ENCODE measurements around the gene AGK.

The AGK gene

DNA sequence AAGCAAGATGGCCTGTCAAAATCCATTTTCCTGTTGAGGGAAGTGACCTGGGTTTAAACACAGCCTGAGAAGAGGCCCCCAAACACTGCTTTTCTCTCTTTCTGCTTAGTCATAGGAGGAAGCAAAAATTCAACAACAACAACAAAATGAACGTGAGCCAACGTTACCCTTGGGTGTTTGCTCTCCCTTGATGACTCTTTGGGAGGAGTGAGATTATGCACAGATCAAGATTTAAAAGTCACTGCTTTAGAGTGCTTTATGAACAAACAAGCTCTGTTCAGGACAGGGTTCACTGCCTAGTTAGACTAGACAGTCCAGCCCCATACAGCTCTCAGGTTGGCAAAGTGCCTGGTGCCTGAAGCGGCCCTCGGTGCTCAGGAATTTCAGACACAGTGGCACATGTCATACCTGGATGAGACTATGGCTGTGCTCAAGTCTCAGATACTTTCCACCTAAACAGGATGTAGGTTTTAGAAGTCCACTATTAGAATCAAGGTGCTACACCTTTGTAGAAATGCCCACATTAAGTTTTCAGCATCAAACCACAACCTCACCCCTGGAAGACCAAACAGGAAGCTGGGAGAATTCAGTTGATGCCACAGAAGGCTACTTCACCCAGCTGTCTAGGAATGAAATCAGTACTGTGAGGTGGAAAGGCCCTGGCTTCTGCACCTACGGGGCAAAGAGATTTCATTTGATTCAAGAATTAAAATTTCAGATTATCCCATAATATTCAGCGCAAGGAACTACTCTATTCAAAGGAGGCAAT is 112.1 kb downstream of the AGK start:
- no peaks in the 10 kb centered on the region for H3K27me3 ChIP-seq (ENCODE audit: insufficient read depth, low read depth, severe bottlenecking)
- H3K36me3 ChIP-seq, result no peaks in the 10 kb centered on the region
- H3K27ac ChIP-seq, result no peak overlapping the region
- no peaks in the 10 kb centered on the region for H3K9me3 ChIP-seq (ENCODE audit: severe bottlenecking)
- TF ChIP-seq, protein P1, sequence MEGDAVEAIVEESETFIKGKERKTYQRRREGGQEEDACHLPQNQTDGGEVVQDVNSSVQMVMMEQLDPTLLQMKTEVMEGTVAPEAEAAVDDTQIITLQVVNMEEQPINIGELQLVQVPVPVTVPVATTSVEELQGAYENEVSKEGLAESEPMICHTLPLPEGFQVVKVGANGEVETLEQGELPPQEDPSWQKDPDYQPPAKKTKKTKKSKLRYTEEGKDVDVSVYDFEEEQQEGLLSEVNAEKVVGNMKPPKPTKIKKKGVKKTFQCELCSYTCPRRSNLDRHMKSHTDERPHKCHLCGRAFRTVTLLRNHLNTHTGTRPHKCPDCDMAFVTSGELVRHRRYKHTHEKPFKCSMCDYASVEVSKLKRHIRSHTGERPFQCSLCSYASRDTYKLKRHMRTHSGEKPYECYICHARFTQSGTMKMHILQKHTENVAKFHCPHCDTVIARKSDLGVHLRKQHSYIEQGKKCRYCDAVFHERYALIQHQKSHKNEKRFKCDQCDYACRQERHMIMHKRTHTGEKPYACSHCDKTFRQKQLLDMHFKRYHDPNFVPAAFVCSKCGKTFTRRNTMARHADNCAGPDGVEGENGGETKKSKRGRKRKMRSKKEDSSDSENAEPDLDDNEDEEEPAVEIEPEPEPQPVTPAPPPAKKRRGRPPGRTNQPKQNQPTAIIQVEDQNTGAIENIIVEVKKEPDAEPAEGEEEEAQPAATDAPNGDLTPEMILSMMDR (IDR thresholded peaks at IDR 0.05; ENCODE audit: low read depth, low read length), result no peak
- no peak for DNase-seq
- no peak overlapping the region for H3K4me3 ChIP-seq (ENCODE audit: low read depth, low read length)

DNA sequence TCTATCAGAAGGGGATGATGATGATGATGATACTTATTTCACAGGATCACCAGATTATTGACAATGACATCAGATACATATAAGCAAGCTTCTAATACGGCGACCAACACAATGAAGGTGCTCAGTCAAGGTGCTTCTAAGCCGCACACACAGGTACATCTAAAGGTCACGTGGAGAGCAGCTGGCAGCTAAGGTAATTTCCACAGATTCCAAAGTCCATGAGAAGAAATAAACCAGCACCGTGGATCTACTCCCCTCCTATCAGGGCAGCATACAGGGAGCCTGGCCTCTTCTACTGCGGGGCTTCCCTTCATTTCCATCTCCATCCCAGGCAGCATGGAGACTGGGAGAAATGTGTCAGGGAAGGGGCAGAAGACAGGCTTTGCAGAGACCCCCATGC is 113.2 kb downstream of the AGK start:
- Histone ChIP-seq H3K27ac (no peak overlapping the region), H3K9me3 (ENCODE audit: severe bottlenecking) (no peaks in the 10 kb centered on the region), H3K36me3 (no peaks in the 10 kb centered on the region), H3K27me3 (ENCODE audit: insufficient read depth, low read depth, severe bottlenecking) (no peaks in the 10 kb centered on the region), H3K4me3 (ENCODE audit: low read depth, low read length) (no peak overlapping the region)
- TF ChIP-seq, protein P1 (IDR thresholded peaks at IDR 0.05; ENCODE audit: low read depth, low read length), result no peak
- no peak for DNase-seq

GRCh38 chr7:141665208-141666035 is 114.2 kb downstream of the AGK start:
- no peaks in the 10 kb centered on the region for H3K27me3 ChIP-seq (ENCODE audit: insufficient read depth, low read depth, severe bottlenecking)
- DNase-seq, result no peak
- H3K27ac ChIP-seq, result no peak overlapping the region
- no peaks in the 10 kb centered on the region for H3K9me3 ChIP-seq (ENCODE audit: severe bottlenecking)
- TF ChIP-seq, protein P1 (IDR thresholded peaks at IDR 0.05; ENCODE audit: low read depth, low read length), result no peak
- no peak overlapping the region for H3K4me3 ChIP-seq (ENCODE audit: low read depth, low read length)
- no peaks in the 10 kb centered on the region for H3K36me3 ChIP-seq

DNA sequence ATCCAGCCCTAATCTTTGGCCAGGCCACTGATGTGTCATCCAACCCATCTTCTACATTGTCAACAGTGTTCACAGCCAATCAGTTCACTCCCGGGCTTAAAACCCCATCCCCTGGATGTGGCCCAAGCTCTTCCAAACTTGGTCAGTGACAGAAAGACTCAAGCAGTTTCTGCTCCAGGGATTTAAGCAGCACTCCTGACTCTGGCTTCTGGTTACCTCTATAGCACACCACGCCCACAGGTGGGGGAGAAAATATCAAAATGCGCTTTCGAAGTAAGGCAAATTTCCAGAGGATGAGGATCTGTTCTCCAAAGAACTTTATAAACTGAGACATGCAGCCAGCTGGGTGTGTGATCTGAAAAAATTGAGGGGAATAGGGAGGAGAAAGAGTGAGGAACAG is 114.9 kb downstream of the AGK start:
- no peaks in the 10 kb centered on the region for H3K9me3 ChIP-seq (ENCODE audit: severe bottlenecking)
- TF ChIP-seq, protein P1 (IDR thresholded peaks at IDR 0.05; ENCODE audit: low read depth, low read length), result no peak
- DNase-seq, result no peak
- no peaks in the 10 kb centered on the region for H3K36me3 ChIP-seq
- no peak overlapping the region for H3K27ac ChIP-seq
- H3K4me3 ChIP-seq (ENCODE audit: low read depth, low read length), result no peak overlapping the region
- H3K27me3 ChIP-seq (ENCODE audit: insufficient read depth, low read depth, severe bottlenecking), result no peaks in the 10 kb centered on the region

GRCh38 chr7:141668853-141669252 is 117.6 kb downstream of the AGK start:
- no peak for DNase-seq
- H3K27ac ChIP-seq, result no peak overlapping the region
- TF ChIP-seq, protein P1 (IDR thresholded peaks at IDR 0.05; ENCODE audit: low read depth, low read length), result no peak
- H3K27me3 ChIP-seq (ENCODE audit: insufficient read depth, low read depth, severe bottlenecking), result no peaks in the 10 kb centered on the region
- no peaks in the 10 kb centered on the region for H3K9me3 ChIP-seq (ENCODE audit: severe bottlenecking)
- H3K4me3 ChIP-seq (ENCODE audit: low read depth, low read length), result no peak overlapping the region
- H3K36me3 ChIP-seq, result no peaks in the 10 kb centered on the region
